DOHH2 (cell line): ENCODE measurements around the gene KCNIP3.

Source experiments
- H3F3A ChIP-seq: fragments of 200-600 bp; sonication (generic), shearing (Covaris generic); 2 replicates; pipeline ENCODE4 v1.6.0; 2016; ENCODE audit warnings: antibody characterized with exemption, mild to moderate bottlenecking; ENCODE audit not compliant: control insufficient read depth, insufficient read depth
- H3K27ac ChIP-seq: fragments of 200-600 bp; sonication (generic); 2 replicates; pipeline ENCODE4 v1.5.1; 2014; ENCODE audit warnings: low read depth, mild to moderate bottlenecking, low read length, moderate library complexity
- H3K27me3 ChIP-seq: fragments of 200-600 bp; sonication (generic); 2 replicates; pipeline ENCODE4 v1.6.1; 2014; ENCODE audit warnings: mild to moderate bottlenecking, low read length, mixed read lengths; ENCODE audit not compliant: control insufficient read depth
- H3K36me3 ChIP-seq: fragments of 200-600 bp; sonication (generic); 2 replicates; pipeline ENCODE4 v1.6.1; 2014; ENCODE audit warnings: mild to moderate bottlenecking, low read length, moderate library complexity, mixed read lengths; ENCODE audit not compliant: control insufficient read depth
- H3K4me1 ChIP-seq: fragments of 200-600 bp; sonication (generic); 2 replicates; pipeline ENCODE4 v1.6.1; 2014; ENCODE audit warnings: mild to moderate bottlenecking, low read length, mixed read lengths; ENCODE audit not compliant: control insufficient read depth
- H3K4me2 ChIP-seq: fragments of 200-600 bp; sonication (generic); 2 replicates; pipeline ENCODE4 v1.6.0; 2014; ENCODE audit warnings: mild to moderate bottlenecking, low read length, moderate library complexity
- H3K4me3 ChIP-seq: fragments of 200-600 bp; sonication (generic); 2 replicates; pipeline ENCODE4 v1.5.1; 2014; ENCODE audit warnings: mild to moderate bottlenecking, low read length, mixed read lengths
- H3K79me2 ChIP-seq: fragments of 200-600 bp; sonication (generic); 2 replicates; pipeline ENCODE4 v1.6.1; 2014; ENCODE audit warnings: mild to moderate bottlenecking, low read length, mixed read lengths; ENCODE audit not compliant: control insufficient read depth
- H3K9me2 ChIP-seq: fragments of 200-600 bp; sonication (generic); replicated peaks from 2 replicates; pipeline ENCODE4 v1.6.1; 2014; ENCODE audit warnings: mild to moderate bottlenecking, low read length, mixed read lengths; ENCODE audit not compliant: control insufficient read depth
- H3K9me3 ChIP-seq: fragments of 200-600 bp; sonication (generic); 2 replicates; pipeline ENCODE4 v1.6.1; 2014; ENCODE audit warnings: antibody characterized with exemption, low read length, mixed read lengths; ENCODE audit not compliant: control insufficient read depth, insufficient read depth
- H4K20me1 ChIP-seq: fragments of 200-600 bp; sonication (generic); 2 replicates; pipeline ENCODE4 v1.6.0; 2014; ENCODE audit warnings: low read depth, mild to moderate bottlenecking, antibody characterized with exemption, low read length, moderate library complexity; ENCODE audit not compliant: control insufficient read depth, insufficient read depth
- CTCF ChIP-seq: fragments of 200-600 bp; sonication (generic); IDR thresholded peaks from one replicate; pipeline ENCODE4 v1.5.1; 2014; ENCODE audit warnings: antibody characterized with exemption, mild to moderate bottlenecking, low read depth, low read length; ENCODE audit not compliant: poor library complexity, severe bottlenecking
- EZH2phosphoT487 ChIP-seq: fragments of 200-600 bp; sonication (generic); IDR thresholded peaks from 2 replicates; pipeline ENCODE4 v1.6.1; 2017; ENCODE audit warnings: borderline replicate concordance, mild to moderate bottlenecking, antibody characterized with exemption, low read length, moderate library complexity, mixed read lengths

KCNIP3 gene

GRCh38 chr2:95292623-95293260 is 4.4 kb upstream of the KCNIP3 start:
- no peaks in the 10 kb centered on the region for H3K9me3 ChIP-seq
- no peak overlapping the region for H3K4me2 ChIP-seq

GRCh38 chr2:95294579-95295250 is 2.4 kb upstream of the KCNIP3 start:
- no peak for TF ChIP-seq CTCF
- TF ChIP-seq EZH2phosphoT487: no peak
- Histone ChIP-seq H3K4me1 (no peaks in the 10 kb centered on the region), H4K20me1 (no peaks in the 10 kb centered on the region), H3F3A (no peaks in the 10 kb centered on the region), H3K27ac (no peak overlapping the region), H3K9me3 (no peaks in the 10 kb centered on the region), H3K79me2 (no peaks in the 10 kb centered on the region), H3K9me2 (no peaks in the 10 kb centered on the region), H3K4me2 (no peak overlapping the region), H3K27me3 (no peaks in the 10 kb centered on the region), H3K4me3 (no peak overlapping the region), H3K36me3 (no peaks in the 10 kb centered on the region)

More at GRCh38 chr2:95292623-95293260, 4.4 kb upstream of the KCNIP3 start:
- H3K79me2 ChIP-seq: no peaks in the 10 kb centered on the region
- H3K27ac ChIP-seq: no peak overlapping the region
- no peaks in the 10 kb centered on the region for H3F3A ChIP-seq
- H3K27me3 ChIP-seq: no peaks in the 10 kb centered on the region
- H3K4me3 ChIP-seq: no peak overlapping the region
- H3K4me1 ChIP-seq: no peaks in the 10 kb centered on the region
- H4K20me1 ChIP-seq: no peaks in the 10 kb centered on the region
- no peaks in the 10 kb centered on the region for H3K36me3 ChIP-seq
- TF ChIP-seq EZH2phosphoT487 (no peak), CTCF (no peak)
- no peaks in the 10 kb centered on the region for H3K9me2 ChIP-seq

- Histone ChIP-seq H3K79me2 (no peaks in the 10 kb centered on the region), H3K36me3 (no peaks in the 10 kb centered on the region), H3K27me3 (no peaks in the 10 kb centered on the region), H3K4me3 (no peak overlapping the region), H3F3A (no peaks in the 10 kb centered on the region), H3K4me2 (no peak overlapping the region), H3K9me2 (no peaks in the 10 kb centered on the region), H3K9me3 (no peaks in the 10 kb centered on the region), H4K20me1 (no peaks in the 10 kb centered on the region), H3K4me1 (no peaks in the 10 kb centered on the region), H3K27ac (no peak overlapping the region)
- no peak for TF ChIP-seq EZH2phosphoT487
- no peak for TF ChIP-seq CTCF
Observed at GRCh38 chr2:95295376-95295775, 1.8 kb upstream of the KCNIP3 start.
